Stimulated activated CD4-positive, alpha-beta T cell treated with anti-CD3 and anti-CD28 coated beads, Interleukin-1b, Interleukin-23, amount 100 ng/mL, for 48 hours (primary cell): ENCODE measurements around the gene STUB1.
"Not testable (repeated sequence)": the region's sequence is repeated elsewhere in the genome, so short reads cannot be mapped to it uniquely, and the experiment has no call there.

ENCODE experiments used
- DNase-seq: peaks from one replicate; pipeline ENCODE4 v3.0.0-alpha.2; 2020

The STUB1 gene

GRCh38 chr16:680967-681745, 946 bp downstream of the STUB1 start:
- no peak for DNase-seq

- DNase-seq: no peak
Measured at GRCh38 chr16:681746-682427, 1.7 kb downstream of the STUB1 start.

- no peak for DNase-seq
Measured at GRCh38 chr16:682493-683395, 2.5 kb downstream of the STUB1 start.

GRCh38 chr16:683396-684070, 3.3 kb downstream of the STUB1 start:
- no peak for DNase-seq

GRCh38 chr16:684071-684794, 4.0 kb downstream of the STUB1 start, which contains the start of gene JMJD8:
JMJD8 (minus strand) TSS chr16:684334; CDS start chr16:684319, 15 bp downstream.
- DNase-seq: peak; percentile 97

GRCh38 chr16:684961-685696, 4.9 kb downstream of the STUB1 start:
- no peak for DNase-seq

- no peak for DNase-seq
Measured at GRCh38 chr16:685967-686366, 5.8 kb downstream of the STUB1 start.

- DNase-seq: no peak
Measured at GRCh38 chr16:686459-687260, 6.5 kb downstream of the STUB1 start.

- no peak for DNase-seq
Measured at GRCh38 chr16:687499-687898, 7.3 kb downstream of the STUB1 start.

GRCh38 chr16:689175-689897, 9.1 kb downstream of the STUB1 start:
- no peak for DNase-seq

GRCh38 chr16:691242-691641, 11.0 kb downstream of the STUB1 start:
- DNase-seq: not testable (repeated sequence)

- no peak for DNase-seq
Measured at GRCh38 chr16:692356-693108, 12.3 kb downstream of the STUB1 start.

- DNase-seq: no peak
Measured at GRCh38 chr16:693364-693763, 13.2 kb downstream of the STUB1 start.

- DNase-seq: no peak
Measured at GRCh38 chr16:693766-694165, 13.6 kb downstream of the STUB1 start.

GRCh38 chr16:694187-694862, 14.1 kb downstream of the STUB1 start:
- no peak for DNase-seq

- DNase-seq: no peak
Measured at GRCh38 chr16:694863-695354, 14.7 kb downstream of the STUB1 start.

- DNase-seq: peak; percentile 74
Measured at GRCh38 chr16:695355-696089, 15.3 kb downstream of the STUB1 start.
